Neutrophil (primary cell): ENCODE measurements around the gene INPP5K.

Experiments used
- H3K27ac ChIP-seq: fragments of 200-600 bp; sonication (generic); 2 replicates; pipeline ENCODE4 v1.5.1; 2016; ENCODE audit warnings: mild to moderate bottlenecking, moderate library complexity
- H3K27me3 ChIP-seq: fragments of 200-600 bp; sonication (generic); 2 replicates; pipeline ENCODE4 v1.6.0; 2016; ENCODE audit warnings: mild to moderate bottlenecking
- H3K36me3 ChIP-seq: fragments of 200-600 bp; sonication (generic); 2 replicates; pipeline ENCODE4 v1.5.1; 2017
- H3K4me1 ChIP-seq, 2 experiments: fragments of 200-600 bp in 1 of 2; sonication (generic) in 1 of 2; 1 replicate in 1 of 2; 2 replicates in 1 of 2; pipeline versions ENCODE4 v1.5.1 to v1.6.1; 2013 to 2016; ENCODE audit warnings: low read depth in 1 of 2, low read length in 1 of 2, mild to moderate bottlenecking in 1 of 2, moderate library complexity in 1 of 2; ENCODE audit not compliant: control insufficient read depth in 1 of 2, insufficient read depth in 1 of 2
- H3K4me3 ChIP-seq, 2 experiments: fragments of 200-600 bp in 1 of 2; sonication (generic) in 1 of 2; 1 replicate in 1 of 2; 2 replicates in 1 of 2; pipeline ENCODE4 v1.5.1; 2013 to 2016; ENCODE audit warnings: low read depth in 1 of 2, low read length in 1 of 2, mild to moderate bottlenecking in 1 of 2, moderate library complexity in 1 of 2
- H3K9me3 ChIP-seq: fragments of 200-600 bp; sonication (generic); 2 replicates; pipeline ENCODE4 v1.5.1; 2016
- TF ChIP-seq, protein P1 (sequence below): fragments of 200-600 bp; sonication (generic); IDR thresholded peaks from 2 replicates; pipeline ENCODE4 v1.5.1; 2016; ENCODE audit warnings: antibody characterized with exemption

INPP5K gene

GRCh38 chr17:1497831-1498230 is 18.6 kb downstream of the INPP5K start:
- Histone ChIP-seq H3K36me3 (peaks cover 89% of the 10 kb centered on the region), H3K27ac (no peak overlapping the region), H3K4me1 (peaks cover 8 to 9% of the 10 kb centered on the region in 2 experiments), H3K9me3 (no peaks in the 10 kb centered on the region), H3K4me3 (no peak overlapping the region), H3K27me3 (peaks cover 16% of the 10 kb centered on the region)
- TF ChIP-seq, protein P1, sequence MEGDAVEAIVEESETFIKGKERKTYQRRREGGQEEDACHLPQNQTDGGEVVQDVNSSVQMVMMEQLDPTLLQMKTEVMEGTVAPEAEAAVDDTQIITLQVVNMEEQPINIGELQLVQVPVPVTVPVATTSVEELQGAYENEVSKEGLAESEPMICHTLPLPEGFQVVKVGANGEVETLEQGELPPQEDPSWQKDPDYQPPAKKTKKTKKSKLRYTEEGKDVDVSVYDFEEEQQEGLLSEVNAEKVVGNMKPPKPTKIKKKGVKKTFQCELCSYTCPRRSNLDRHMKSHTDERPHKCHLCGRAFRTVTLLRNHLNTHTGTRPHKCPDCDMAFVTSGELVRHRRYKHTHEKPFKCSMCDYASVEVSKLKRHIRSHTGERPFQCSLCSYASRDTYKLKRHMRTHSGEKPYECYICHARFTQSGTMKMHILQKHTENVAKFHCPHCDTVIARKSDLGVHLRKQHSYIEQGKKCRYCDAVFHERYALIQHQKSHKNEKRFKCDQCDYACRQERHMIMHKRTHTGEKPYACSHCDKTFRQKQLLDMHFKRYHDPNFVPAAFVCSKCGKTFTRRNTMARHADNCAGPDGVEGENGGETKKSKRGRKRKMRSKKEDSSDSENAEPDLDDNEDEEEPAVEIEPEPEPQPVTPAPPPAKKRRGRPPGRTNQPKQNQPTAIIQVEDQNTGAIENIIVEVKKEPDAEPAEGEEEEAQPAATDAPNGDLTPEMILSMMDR: no peak

GRCh38 chr17:1496869-1497268 is 19.5 kb downstream of the INPP5K start:
- peaks cover 15 to 18% of the 10 kb centered on the region in 2 experiments for H3K4me1 ChIP-seq
- H3K36me3 ChIP-seq: peaks cover 79% of the 10 kb centered on the region
- TF ChIP-seq, protein P1: no peak
- H3K9me3 ChIP-seq: no peaks in the 10 kb centered on the region
- no peak overlapping the region for H3K27ac ChIP-seq
- H3K4me3 ChIP-seq: no peak overlapping the region
- peaks cover 25% of the 10 kb centered on the region for H3K27me3 ChIP-seq

DNA sequence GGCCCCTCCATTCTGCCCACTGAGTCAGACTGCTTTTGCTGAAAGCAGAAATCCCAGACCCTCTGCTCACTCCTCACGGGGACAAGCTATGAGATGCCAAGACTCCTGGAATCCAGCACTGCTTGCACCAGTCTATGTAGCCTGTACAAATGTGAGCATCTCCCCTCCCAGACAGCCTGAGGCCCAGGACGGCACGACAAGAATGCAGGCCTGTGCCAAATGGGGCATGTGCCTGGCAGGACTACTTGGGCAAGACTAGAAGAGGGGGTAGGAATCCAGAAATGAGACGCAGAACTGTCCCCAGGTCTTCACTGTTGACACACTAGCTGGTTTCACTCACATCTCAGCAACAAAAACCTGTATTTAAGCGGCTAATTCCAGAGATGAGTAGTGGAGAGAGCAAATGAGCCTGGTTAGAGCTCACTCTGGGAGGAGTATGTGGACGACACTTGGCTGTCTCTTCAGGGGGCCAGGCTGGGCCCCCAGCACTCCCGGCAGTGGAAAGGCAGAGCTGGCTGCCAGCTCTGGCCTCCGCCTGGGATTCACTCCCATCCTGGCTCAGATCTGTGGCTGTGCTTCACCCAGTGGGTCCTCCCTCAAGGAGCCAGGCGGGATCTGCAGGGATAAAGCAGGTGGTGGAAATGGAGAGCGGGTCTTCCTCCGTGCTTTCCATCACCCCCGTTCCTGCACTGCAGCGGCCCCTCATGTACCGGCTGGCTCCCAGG is 21.0 kb downstream of the INPP5K start:
- Histone ChIP-seq H3K27ac (no peak overlapping the region), H3K27me3 (peaks cover 34% of the 10 kb centered on the region), H3K36me3 (peaks cover 67% of the 10 kb centered on the region), H3K4me1 (peaks cover 23 to 28% of the 10 kb centered on the region in 2 experiments), H3K9me3 (no peaks in the 10 kb centered on the region), H3K4me3 (no peak overlapping the region)
- TF ChIP-seq, protein P1: no peak

DNA sequence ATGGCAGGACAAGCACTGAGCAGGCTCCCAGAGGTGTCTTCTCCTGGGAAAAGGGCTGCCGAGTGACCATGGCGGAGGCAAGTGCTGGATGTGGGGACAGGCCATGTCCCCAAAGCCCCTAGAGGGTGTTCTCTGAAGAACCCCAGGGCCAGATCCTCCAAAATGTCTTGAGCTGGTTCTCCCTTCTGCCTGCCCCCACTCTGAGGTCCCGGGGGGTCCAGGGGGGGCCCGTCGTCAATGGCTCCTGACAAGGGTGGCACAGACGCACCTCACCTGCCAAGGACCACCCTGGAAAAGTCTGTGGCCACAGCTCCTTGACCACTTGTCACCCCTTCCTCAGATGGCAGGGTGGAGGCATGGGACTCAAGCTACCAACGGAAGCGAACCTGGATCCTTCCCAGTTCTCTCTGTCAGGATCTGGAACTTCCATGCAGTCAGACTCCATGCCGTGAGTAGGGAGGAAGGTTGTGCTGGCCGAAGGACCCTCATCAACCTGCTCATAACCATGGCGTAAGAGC is 21.6 kb downstream of the INPP5K start:
- Histone ChIP-seq H3K4me1 (peaks cover 25 to 28% of the 10 kb centered on the region in 2 experiments), H3K27me3 (peaks cover 40% of the 10 kb centered on the region), H3K36me3 (peaks cover 62% of the 10 kb centered on the region), H3K9me3 (no peaks in the 10 kb centered on the region), H3K4me3 (no peak overlapping the region), H3K27ac (no peak overlapping the region)
- TF ChIP-seq, protein P1: no peak

DNA sequence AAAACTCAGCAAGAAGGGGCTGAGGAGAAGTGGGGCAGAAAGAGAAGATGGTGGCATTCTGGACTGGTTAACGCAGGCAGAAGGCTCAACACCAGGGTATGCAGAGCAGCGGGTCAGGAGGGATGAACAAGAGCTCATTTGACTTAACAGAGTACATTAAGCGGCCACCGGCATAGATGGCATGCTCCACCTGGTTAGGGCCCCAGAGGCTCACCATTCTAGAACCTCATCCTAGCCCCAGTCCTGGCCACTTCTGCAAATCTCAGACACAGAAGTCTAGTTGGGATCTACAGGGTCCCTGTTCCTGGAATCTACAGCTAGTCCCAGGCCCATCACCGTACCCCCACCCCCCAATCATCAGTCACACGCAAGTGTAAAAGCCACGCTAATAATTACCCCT is 22.2 kb downstream of the INPP5K start:
- Histone ChIP-seq H3K36me3 (peaks cover 56% of the 10 kb centered on the region), H3K27ac (no peak overlapping the region), H3K9me3 (no peaks in the 10 kb centered on the region), H3K4me3 (no peak overlapping the region), H3K4me1 (peaks cover 25 to 28% of the 10 kb centered on the region in 2 experiments), H3K27me3 (peaks cover 46% of the 10 kb centered on the region)
- TF ChIP-seq, protein P1: no peak
